ENCODE measurements around the gene MIS12. TPM values are rescaled to one million over a fixed set of nuclear protein-coding genes. Genes with fewer than 3 reads are reported as not detected.
A peak's percentile ranks its signal among the peaks of the same experiment; 100 is the strongest.

MIS12 gene
- total RNA-seq, 6 experiments from 2014 or later: 7.1 to 9.4 (median 8.7) TPM

GRCh38 chr17:5443728-5444127 lies 42.6 kb upstream of the MIS12 start:
- 96% methylated on average over 5 of the region's 6 CpGs for WGBS (ENCODE audit: insufficient coverage, low coverage, low lambda C conversion rate, missing lambda C conversion rate)
- TF ChIP-seq POLR2A (IDR thresholded peaks at IDR 0.05) (no peak), CTCF (IDR thresholded peaks at IDR 0.05) (no peak)
- H3K9me3 ChIP-seq: no peaks in the 10 kb centered on the region
- DNase-seq: no peak
- intact Hi-C loops (cut with DNase I): no loop called here
- no peak for ATAC-seq
- no peaks in the 10 kb centered on the region for H3K27me3 ChIP-seq
- H3K4me3 ChIP-seq: no peak overlapping the region
- H3K4me1 ChIP-seq: peaks cover 0 to 5% (median 0%) of the 10 kb centered on the region in 4 donors
- no peak overlapping the region for H3K27ac ChIP-seq
- peaks cover 0 to 49% (median 12%) of the 10 kb centered on the region in 4 donors for H3K36me3 ChIP-seq

GRCh38 chr17:5444209-5444608 lies 42.2 kb upstream of the MIS12 start:
- peaks cover 0 to 53% (median 12%) of the 10 kb centered on the region in 4 donors for H3K36me3 ChIP-seq
- no peak for ATAC-seq
- H3K4me1 ChIP-seq: peaks cover 0 to 4% (median 0%) of the 10 kb centered on the region in 4 donors
- DNase-seq: no peak
- H3K9me3 ChIP-seq: no peaks in the 10 kb centered on the region
- H3K4me3 ChIP-seq: no peak overlapping the region
- H3K27ac ChIP-seq: no peak overlapping the region
- no peak for TF ChIP-seq CTCF (IDR thresholded peaks at IDR 0.05)
- TF ChIP-seq POLR2A (IDR thresholded peaks at IDR 0.05): no peak
- intact Hi-C loops (cut with DNase I): no loop called here
- no peaks in the 10 kb centered on the region for H3K27me3 ChIP-seq
- WGBS (ENCODE audit: insufficient coverage, low coverage, low lambda C conversion rate, missing lambda C conversion rate): 99% methylated on average over 13 of the region's 22 CpGs

- WGBS (ENCODE audit: insufficient coverage, low coverage, low lambda C conversion rate, missing lambda C conversion rate): 85% methylated on average over 5 of the region's 8 CpGs
- TF ChIP-seq POLR2A (IDR thresholded peaks at IDR 0.05) (no peak), CTCF (IDR thresholded peaks at IDR 0.05) (no peak)
Observed at GRCh38 chr17:5446786-5447185, 39.6 kb upstream of the MIS12 start.

GRCh38 chr17:5464717-5465507 lies 21.5 kb upstream of the MIS12 start:
- 66% methylated on average over 10 of the region's 10 CpGs for WGBS (ENCODE audit: insufficient coverage, low coverage, low lambda C conversion rate, missing lambda C conversion rate)
- Histone ChIP-seq H3K4me1 (peaks cover 0 to 36% (median 17%) of the 10 kb centered on the region in 4 donors), H3K27me3 (no peaks in the 10 kb centered on the region), H3K9me3 (no peaks in the 10 kb centered on the region), H3K4me3 (no peak overlapping the region), H3K36me3 (peaks cover 0 to 9% (median 1%) of the 10 kb centered on the region in 4 donors), H3K27ac (peak overlapping the region in 1 of 3 donors; percentile 33)
- DNase-seq (no peak), ATAC-seq (peak; percentile 8 to 50 (median 15))
- intact Hi-C loops (cut with DNase I): no loop called here
- no peak for TF ChIP-seq CTCF (IDR thresholded peaks at IDR 0.05)
- TF ChIP-seq POLR2A (IDR thresholded peaks at IDR 0.05): no peak

More at GRCh38 chr17:5446786-5447185, 39.6 kb upstream of the MIS12 start:
- intact Hi-C loops (cut with DNase I): no loop called here
- peaks cover 0 to 69% (median 18%) of the 10 kb centered on the region in 4 donors for H3K36me3 ChIP-seq
- H3K9me3 ChIP-seq: no peaks in the 10 kb centered on the region
- DNase-seq (no peak), ATAC-seq (no peak)
- no peak overlapping the region for H3K4me3 ChIP-seq
- no peaks in the 10 kb centered on the region for H3K27me3 ChIP-seq
- no peak overlapping the region for H3K27ac ChIP-seq
- H3K4me1 ChIP-seq: no peaks in the 10 kb centered on the region
